ENCODE measurements around the gene MXD4. TPM values are rescaled to one million over a fixed set of nuclear protein-coding genes. Genes with fewer than 3 reads are reported as not detected.
A peak's percentile ranks its signal among the peaks of the same experiment; 100 is the strongest.

MXD4 gene
- total RNA-seq, 1 donor from 2014 or later, result 92.3 TPM

DNA sequence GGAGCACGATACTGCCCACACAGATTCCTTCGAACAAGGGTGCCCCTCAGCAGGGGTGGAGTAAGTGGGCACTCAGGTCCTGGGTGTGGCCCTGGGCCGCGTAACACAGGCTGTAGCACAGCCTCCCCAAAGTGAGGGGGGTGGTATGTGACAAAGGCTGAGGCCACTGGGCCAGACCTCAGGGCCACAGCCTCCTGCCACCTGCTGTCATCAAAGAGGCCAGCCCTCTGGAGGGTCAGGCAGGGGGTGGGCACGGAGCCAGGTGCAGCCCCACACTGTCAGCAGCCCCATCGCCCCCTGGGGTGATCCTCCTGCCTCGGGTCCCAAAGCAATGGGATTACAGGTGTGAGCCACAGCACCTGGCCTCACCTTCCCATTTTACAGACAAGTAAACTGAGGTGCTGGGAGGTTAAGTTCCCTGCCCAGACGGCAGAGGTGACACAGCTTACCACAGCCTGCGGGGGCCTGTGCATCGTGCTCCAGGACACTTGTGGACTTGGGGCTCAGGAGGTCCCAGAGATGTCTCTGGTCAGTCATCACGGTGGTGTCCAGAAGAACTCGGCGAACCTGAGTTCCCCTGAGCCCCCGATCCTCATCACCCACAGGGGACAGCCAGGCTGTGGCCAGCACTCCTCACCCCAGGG lies 27.5 kb upstream of the MXD4 start:
- Histone ChIP-seq H3K27me3 (ENCODE audit: insufficient read depth, low read length) (no peaks in the 10 kb centered on the region), H2AFZ (ENCODE audit: low read depth, low read length) (no peak overlapping the region), H4K20me1 (ENCODE audit: insufficient read depth, low read length) (no peaks in the 10 kb centered on the region), H3K4me2 (ENCODE audit: low read length) (no peak overlapping the region), H3K4me3 (ENCODE audit: insufficient read depth, low read depth, low read length) (no peak overlapping the region), H3K9ac (ENCODE audit: low read length) (no peak overlapping the region), H3K9me3 (ENCODE audit: insufficient read depth, low read depth, low read length) (no peaks in the 10 kb centered on the region), H3K79me2 (ENCODE audit: insufficient read depth, low read length) (no peaks in the 10 kb centered on the region), H3K36me3 (ENCODE audit: insufficient read depth, low read length) (no peaks in the 10 kb centered on the region), H3K27ac (ENCODE audit: low read depth, low read length) (no peak overlapping the region), H3K4me1 (ENCODE audit: insufficient read depth, low read length) (peaks cover 11% of the 10 kb centered on the region)
- Mint-ChIP-seq H3K4me1 (ENCODE audit: low read depth, unreplicated experiment) (peaks cover 5% of the 10 kb centered on the region), H3K27me3 (ENCODE audit: low read depth, unreplicated experiment) (peaks cover 30% of the 10 kb centered on the region), H3K9me3 (ENCODE audit: unreplicated experiment) (peaks cover 2% of the 10 kb centered on the region), H3K27ac (ENCODE audit: unreplicated experiment) (no peak overlapping the region), H3K36me3 (ENCODE audit: low read depth, unreplicated experiment) (no peaks in the 10 kb centered on the region), H3K4me3 (ENCODE audit: unreplicated experiment) (no peak overlapping the region)
- FAIRE-seq, result no peak
- TF ChIP-seq EZH2 (IDR thresholded peaks at IDR 0.05; ENCODE audit: insufficient read depth, low read length), result no peak
- TF ChIP-seq, protein P1, sequence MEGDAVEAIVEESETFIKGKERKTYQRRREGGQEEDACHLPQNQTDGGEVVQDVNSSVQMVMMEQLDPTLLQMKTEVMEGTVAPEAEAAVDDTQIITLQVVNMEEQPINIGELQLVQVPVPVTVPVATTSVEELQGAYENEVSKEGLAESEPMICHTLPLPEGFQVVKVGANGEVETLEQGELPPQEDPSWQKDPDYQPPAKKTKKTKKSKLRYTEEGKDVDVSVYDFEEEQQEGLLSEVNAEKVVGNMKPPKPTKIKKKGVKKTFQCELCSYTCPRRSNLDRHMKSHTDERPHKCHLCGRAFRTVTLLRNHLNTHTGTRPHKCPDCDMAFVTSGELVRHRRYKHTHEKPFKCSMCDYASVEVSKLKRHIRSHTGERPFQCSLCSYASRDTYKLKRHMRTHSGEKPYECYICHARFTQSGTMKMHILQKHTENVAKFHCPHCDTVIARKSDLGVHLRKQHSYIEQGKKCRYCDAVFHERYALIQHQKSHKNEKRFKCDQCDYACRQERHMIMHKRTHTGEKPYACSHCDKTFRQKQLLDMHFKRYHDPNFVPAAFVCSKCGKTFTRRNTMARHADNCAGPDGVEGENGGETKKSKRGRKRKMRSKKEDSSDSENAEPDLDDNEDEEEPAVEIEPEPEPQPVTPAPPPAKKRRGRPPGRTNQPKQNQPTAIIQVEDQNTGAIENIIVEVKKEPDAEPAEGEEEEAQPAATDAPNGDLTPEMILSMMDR (IDR thresholded peaks at IDR 0.05; ENCODE audit: insufficient read depth, low read depth, low read length), result no peak
- DNase-seq (ENCODE audit: low read depth), result no peak

GRCh38 chr4:2288051-2288541 lies 26.2 kb upstream of the MXD4 start:
- Histone ChIP-seq H3K4me3 (ENCODE audit: insufficient read depth, low read depth, low read length) (no peak overlapping the region), H3K36me3 (ENCODE audit: insufficient read depth, low read length) (no peaks in the 10 kb centered on the region), H3K9ac (ENCODE audit: low read length) (no peak overlapping the region), H3K27me3 (ENCODE audit: insufficient read depth, low read length) (no peaks in the 10 kb centered on the region), H2AFZ (ENCODE audit: low read depth, low read length) (no peak overlapping the region), H3K79me2 (ENCODE audit: insufficient read depth, low read length) (no peaks in the 10 kb centered on the region), H3K4me2 (ENCODE audit: low read length) (no peak overlapping the region), H4K20me1 (ENCODE audit: insufficient read depth, low read length) (no peaks in the 10 kb centered on the region), H3K4me1 (ENCODE audit: insufficient read depth, low read length) (peaks cover 11% of the 10 kb centered on the region), H3K27ac (ENCODE audit: low read depth, low read length) (no peak overlapping the region), H3K9me3 (ENCODE audit: insufficient read depth, low read depth, low read length) (no peaks in the 10 kb centered on the region)
- Mint-ChIP-seq H3K27me3 (ENCODE audit: low read depth, unreplicated experiment) (peaks cover 29% of the 10 kb centered on the region), H3K4me1 (ENCODE audit: low read depth, unreplicated experiment) (peaks cover 5% of the 10 kb centered on the region), H3K9me3 (ENCODE audit: unreplicated experiment) (peaks cover 2% of the 10 kb centered on the region), H3K4me3 (ENCODE audit: unreplicated experiment) (no peak overlapping the region), H3K27ac (ENCODE audit: unreplicated experiment) (no peak overlapping the region), H3K36me3 (ENCODE audit: low read depth, unreplicated experiment) (no peaks in the 10 kb centered on the region)
- TF ChIP-seq, protein P1 (IDR thresholded peaks at IDR 0.05; ENCODE audit: insufficient read depth, low read depth, low read length), result no peak
- TF ChIP-seq EZH2 (IDR thresholded peaks at IDR 0.05; ENCODE audit: insufficient read depth, low read length), result no peak
- DNase-seq (ENCODE audit: low read depth), result no peak
- no peak for FAIRE-seq

GRCh38 chr4:2287594-2287915 lies 25.6 kb upstream of the MXD4 start:
- H3K9me3 Mint-ChIP-seq (ENCODE audit: unreplicated experiment), result peaks cover under 1% of the 10 kb centered on the region
- H3K79me2 ChIP-seq (ENCODE audit: insufficient read depth, low read length), result no peaks in the 10 kb centered on the region
- peak overlapping the region; percentile 11 for H2AFZ ChIP-seq (ENCODE audit: low read depth, low read length)
- peaks cover 23% of the 10 kb centered on the region for H3K27me3 Mint-ChIP-seq (ENCODE audit: low read depth, unreplicated experiment)
- H3K27me3 ChIP-seq (ENCODE audit: insufficient read depth, low read length), result no peaks in the 10 kb centered on the region
- H3K9ac ChIP-seq (ENCODE audit: low read length), result no peak overlapping the region
- H3K4me3 Mint-ChIP-seq (ENCODE audit: unreplicated experiment), result no peak overlapping the region
- H3K9me3 ChIP-seq (ENCODE audit: insufficient read depth, low read depth, low read length), result no peaks in the 10 kb centered on the region
- no peak overlapping the region for H3K4me2 ChIP-seq (ENCODE audit: low read length)
- no peaks in the 10 kb centered on the region for H3K36me3 Mint-ChIP-seq (ENCODE audit: low read depth, unreplicated experiment)
- H4K20me1 ChIP-seq (ENCODE audit: insufficient read depth, low read length), result no peaks in the 10 kb centered on the region
- TF ChIP-seq, protein P1 (IDR thresholded peaks at IDR 0.05; ENCODE audit: insufficient read depth, low read depth, low read length), result no peak
- TF ChIP-seq EZH2 (IDR thresholded peaks at IDR 0.05; ENCODE audit: insufficient read depth, low read length), result no peak
- no peaks in the 10 kb centered on the region for H3K36me3 ChIP-seq (ENCODE audit: insufficient read depth, low read length)
- peaks cover 11% of the 10 kb centered on the region for H3K4me1 ChIP-seq (ENCODE audit: insufficient read depth, low read length)
- no peak for FAIRE-seq
- H3K4me1 Mint-ChIP-seq (ENCODE audit: low read depth, unreplicated experiment), result peaks cover 5% of the 10 kb centered on the region
- no peak overlapping the region for H3K27ac Mint-ChIP-seq (ENCODE audit: unreplicated experiment)
- no peak overlapping the region for H3K27ac ChIP-seq (ENCODE audit: low read depth, low read length)
- DNase-seq (ENCODE audit: low read depth), result no peak
- H3K4me3 ChIP-seq (ENCODE audit: insufficient read depth, low read depth, low read length), result no peak overlapping the region

Measured in astrocyte (in vitro differentiated cells and primary cell).